Measurements from ENCODE around the gene EML6. TPM values are rescaled to one million over a fixed set of nuclear protein-coding genes. Genes with fewer than 3 reads are reported as not detected.

Gene EML6
- total and polyA plus RNA-seq, 2 of the 8 experiments (the other 6 are each of a cell fraction or from before 2014, with no cell fraction given) = 1.2 to 1.6 TPM

DNA sequence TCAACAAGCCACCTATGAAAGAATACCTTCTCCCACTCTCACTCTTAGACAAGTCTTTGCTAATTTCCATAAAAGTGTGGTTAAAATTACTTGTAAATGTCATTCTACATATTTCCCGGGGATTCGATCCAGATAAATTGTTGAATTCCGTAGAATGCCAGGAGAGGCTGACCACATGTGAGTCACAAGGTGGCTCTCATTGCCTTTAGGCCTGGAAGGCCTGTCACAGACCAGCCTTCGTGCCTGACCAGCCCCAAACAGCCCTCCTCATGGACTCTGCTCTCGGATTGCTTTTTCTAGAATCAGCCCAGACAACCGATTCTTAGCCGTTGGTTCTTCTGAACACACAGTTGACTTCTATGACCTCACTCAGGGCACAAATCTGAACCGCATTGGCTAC, 240.8 kb downstream of the EML6 start (continued):
- TF ChIP-seq, protein P1, sequence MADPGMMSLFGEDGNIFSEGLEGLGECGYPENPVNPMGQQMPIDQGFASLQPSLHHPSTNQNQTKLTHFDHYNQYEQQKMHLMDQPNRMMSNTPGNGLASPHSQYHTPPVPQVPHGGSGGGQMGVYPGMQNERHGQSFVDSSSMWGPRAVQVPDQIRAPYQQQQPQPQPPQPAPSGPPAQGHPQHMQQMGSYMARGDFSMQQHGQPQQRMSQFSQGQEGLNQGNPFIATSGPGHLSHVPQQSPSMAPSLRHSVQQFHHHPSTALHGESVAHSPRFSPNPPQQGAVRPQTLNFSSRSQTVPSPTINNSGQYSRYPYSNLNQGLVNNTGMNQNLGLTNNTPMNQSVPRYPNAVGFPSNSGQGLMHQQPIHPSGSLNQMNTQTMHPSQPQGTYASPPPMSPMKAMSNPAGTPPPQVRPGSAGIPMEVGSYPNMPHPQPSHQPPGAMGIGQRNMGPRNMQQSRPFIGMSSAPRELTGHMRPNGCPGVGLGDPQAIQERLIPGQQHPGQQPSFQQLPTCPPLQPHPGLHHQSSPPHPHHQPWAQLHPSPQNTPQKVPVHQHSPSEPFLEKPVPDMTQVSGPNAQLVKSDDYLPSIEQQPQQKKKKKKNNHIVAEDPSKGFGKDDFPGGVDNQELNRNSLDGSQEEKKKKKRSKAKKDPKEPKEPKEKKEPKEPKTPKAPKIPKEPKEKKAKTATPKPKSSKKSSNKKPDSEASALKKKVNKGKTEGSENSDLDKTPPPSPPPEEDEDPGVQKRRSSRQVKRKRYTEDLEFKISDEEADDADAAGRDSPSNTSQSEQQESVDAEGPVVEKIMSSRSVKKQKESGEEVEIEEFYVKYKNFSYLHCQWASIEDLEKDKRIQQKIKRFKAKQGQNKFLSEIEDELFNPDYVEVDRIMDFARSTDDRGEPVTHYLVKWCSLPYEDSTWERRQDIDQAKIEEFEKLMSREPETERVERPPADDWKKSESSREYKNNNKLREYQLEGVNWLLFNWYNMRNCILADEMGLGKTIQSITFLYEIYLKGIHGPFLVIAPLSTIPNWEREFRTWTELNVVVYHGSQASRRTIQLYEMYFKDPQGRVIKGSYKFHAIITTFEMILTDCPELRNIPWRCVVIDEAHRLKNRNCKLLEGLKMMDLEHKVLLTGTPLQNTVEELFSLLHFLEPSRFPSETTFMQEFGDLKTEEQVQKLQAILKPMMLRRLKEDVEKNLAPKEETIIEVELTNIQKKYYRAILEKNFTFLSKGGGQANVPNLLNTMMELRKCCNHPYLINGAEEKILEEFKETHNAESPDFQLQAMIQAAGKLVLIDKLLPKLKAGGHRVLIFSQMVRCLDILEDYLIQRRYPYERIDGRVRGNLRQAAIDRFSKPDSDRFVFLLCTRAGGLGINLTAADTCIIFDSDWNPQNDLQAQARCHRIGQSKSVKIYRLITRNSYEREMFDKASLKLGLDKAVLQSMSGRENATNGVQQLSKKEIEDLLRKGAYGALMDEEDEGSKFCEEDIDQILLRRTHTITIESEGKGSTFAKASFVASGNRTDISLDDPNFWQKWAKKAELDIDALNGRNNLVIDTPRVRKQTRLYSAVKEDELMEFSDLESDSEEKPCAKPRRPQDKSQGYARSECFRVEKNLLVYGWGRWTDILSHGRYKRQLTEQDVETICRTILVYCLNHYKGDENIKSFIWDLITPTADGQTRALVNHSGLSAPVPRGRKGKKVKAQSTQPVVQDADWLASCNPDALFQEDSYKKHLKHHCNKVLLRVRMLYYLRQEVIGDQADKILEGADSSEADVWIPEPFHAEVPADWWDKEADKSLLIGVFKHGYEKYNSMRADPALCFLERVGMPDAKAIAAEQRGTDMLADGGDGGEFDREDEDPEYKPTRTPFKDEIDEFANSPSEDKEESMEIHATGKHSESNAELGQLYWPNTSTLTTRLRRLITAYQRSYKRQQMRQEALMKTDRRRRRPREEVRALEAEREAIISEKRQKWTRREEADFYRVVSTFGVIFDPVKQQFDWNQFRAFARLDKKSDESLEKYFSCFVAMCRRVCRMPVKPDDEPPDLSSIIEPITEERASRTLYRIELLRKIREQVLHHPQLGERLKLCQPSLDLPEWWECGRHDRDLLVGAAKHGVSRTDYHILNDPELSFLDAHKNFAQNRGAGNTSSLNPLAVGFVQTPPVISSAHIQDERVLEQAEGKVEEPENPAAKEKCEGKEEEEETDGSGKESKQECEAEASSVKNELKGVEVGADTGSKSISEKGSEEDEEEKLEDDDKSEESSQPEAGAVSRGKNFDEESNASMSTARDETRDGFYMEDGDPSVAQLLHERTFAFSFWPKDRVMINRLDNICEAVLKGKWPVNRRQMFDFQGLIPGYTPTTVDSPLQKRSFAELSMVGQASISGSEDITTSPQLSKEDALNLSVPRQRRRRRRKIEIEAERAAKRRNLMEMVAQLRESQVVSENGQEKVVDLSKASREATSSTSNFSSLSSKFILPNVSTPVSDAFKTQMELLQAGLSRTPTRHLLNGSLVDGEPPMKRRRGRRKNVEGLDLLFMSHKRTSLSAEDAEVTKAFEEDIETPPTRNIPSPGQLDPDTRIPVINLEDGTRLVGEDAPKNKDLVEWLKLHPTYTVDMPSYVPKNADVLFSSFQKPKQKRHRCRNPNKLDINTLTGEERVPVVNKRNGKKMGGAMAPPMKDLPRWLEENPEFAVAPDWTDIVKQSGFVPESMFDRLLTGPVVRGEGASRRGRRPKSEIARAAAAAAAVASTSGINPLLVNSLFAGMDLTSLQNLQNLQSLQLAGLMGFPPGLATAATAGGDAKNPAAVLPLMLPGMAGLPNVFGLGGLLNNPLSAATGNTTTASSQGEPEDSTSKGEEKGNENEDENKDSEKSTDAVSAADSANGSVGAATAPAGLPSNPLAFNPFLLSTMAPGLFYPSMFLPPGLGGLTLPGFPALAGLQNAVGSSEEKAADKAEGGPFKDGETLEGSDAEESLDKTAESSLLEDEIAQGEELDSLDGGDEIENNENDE (IDR thresholded peaks at IDR 0.05; ENCODE audit: insufficient replicate concordance, low read length) = no peak
- TF ChIP-seq EP300 (IDR thresholded peaks at IDR 0.05; ENCODE audit: borderline replicate concordance in 1 of 2, low read depth in 2 of 2, low read length in 2 of 2) (no peak), SRF (IDR thresholded peaks at IDR 0.05; ENCODE audit: low read depth, low read length) (no peak), CREB1 (IDR thresholded peaks at IDR 0.05) (no peak), NRF1 (IDR thresholded peaks at IDR 0.05; ENCODE audit: low read depth, low read length) (no peak)
